Loucy (cell line): ENCODE measurements around the gene BDP1.
"Not testable (repeated sequence)": the region's sequence is repeated elsewhere in the genome, so short reads cannot be mapped to it uniquely, and the experiment has no call there.

Experiments
- EZH2phosphoT487 ChIP-seq: fragments of 200-600 bp; IDR thresholded peaks from 2 replicates; pipeline ENCODE4 v1.6.1; 2018; ENCODE audit warnings: antibody characterized with exemption, mild to moderate bottlenecking, moderate library complexity, borderline replicate concordance
- TF ChIP-seq, protein P1 (sequence below): fragments of 200-600 bp; sonication (generic); conservative IDR thresholded peaks from 2 replicates; pipeline ENCODE4 v1.5.1; 2014; ENCODE audit warnings: mild to moderate bottlenecking, antibody characterized with exemption, low read length

GRCh38 chr5:71445523-71446152, 9.8 kb upstream of the BDP1 start:
- TF ChIP-seq, protein P1, sequence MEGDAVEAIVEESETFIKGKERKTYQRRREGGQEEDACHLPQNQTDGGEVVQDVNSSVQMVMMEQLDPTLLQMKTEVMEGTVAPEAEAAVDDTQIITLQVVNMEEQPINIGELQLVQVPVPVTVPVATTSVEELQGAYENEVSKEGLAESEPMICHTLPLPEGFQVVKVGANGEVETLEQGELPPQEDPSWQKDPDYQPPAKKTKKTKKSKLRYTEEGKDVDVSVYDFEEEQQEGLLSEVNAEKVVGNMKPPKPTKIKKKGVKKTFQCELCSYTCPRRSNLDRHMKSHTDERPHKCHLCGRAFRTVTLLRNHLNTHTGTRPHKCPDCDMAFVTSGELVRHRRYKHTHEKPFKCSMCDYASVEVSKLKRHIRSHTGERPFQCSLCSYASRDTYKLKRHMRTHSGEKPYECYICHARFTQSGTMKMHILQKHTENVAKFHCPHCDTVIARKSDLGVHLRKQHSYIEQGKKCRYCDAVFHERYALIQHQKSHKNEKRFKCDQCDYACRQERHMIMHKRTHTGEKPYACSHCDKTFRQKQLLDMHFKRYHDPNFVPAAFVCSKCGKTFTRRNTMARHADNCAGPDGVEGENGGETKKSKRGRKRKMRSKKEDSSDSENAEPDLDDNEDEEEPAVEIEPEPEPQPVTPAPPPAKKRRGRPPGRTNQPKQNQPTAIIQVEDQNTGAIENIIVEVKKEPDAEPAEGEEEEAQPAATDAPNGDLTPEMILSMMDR, result not testable (repeated sequence)
- TF ChIP-seq EZH2phosphoT487, result not testable (repeated sequence)
